Measurements from ENCODE around the gene USP6.
"Not testable (repeated sequence)": the region's sequence is repeated elsewhere in the genome, so short reads cannot be mapped to it uniquely, and the experiment has no call there.

The USP6 gene

DNA sequence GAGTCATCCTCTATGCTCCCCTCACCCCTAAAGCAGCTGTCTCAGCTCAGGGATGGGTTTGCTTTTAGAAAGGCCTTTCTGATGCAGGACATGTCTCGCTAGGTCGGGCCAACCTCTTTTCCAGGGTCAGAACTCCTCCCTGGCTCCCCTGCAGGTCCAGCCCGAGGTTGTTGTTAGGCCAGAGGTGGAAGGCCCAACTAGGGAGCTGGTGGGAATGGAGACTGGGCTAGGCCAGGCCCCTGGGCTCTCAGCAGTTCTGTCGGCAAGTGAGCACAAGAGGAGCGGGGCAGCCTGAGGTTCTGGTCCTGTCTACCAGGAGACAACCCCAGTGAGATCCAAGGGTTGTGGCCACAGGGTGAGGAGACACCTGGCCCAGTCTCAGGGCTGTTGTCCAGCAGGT is 14.9 kb downstream of the USP6 start:
- not testable (repeated sequence) for H3K4me3 ChIP-seq (ENCODE audit: low read length); H3K4me1 ChIP-seq (ENCODE audit: insufficient read depth, low read length); H3K9ac ChIP-seq (ENCODE audit: low read depth, low read length); H3K27me3 ChIP-seq (ENCODE audit: insufficient read depth, low read length); H3K27ac ChIP-seq (ENCODE audit: low read depth, low read length); H3K36me3 ChIP-seq (ENCODE audit: insufficient read depth, low read length); H3K9me3 ChIP-seq (ENCODE audit: insufficient read depth, low read depth, low read length)
- 90% methylated on average over 5 of the region's 5 CpGs for WGBS

DNA sequence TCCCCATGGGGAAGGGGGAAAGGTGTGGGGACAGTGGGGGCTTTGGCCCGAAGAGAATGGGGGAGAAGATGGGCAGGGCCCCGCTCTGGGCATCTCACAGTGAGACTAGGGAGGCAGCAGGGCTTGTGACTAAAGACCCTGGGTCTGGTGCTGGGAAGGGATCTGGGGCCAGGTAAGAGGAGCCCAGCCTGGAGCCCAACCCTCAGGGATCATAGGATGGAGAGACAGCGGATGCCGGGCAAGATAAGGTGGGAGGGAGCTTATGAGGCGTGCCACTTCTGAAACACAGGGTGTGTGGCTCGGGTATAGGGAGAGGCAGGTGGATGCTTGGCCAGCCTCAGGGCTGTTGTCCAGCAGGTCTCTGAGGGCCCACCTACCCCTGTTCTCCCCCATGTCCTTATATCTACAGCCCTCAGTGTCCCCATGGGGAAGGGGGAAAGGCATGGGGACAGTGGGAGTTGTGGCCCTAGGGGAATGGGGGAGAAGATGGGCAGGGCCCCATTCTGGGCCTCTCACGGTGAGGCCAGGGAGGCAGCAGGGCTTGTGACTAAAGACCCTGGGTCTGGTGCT is 15.4 kb downstream of the USP6 start:
- H3K9ac ChIP-seq (ENCODE audit: low read depth, low read length) = no peak overlapping the region
- H3K4me1 ChIP-seq (ENCODE audit: insufficient read depth, low read length) = no peaks in the 10 kb centered on the region
- no peak overlapping the region for H3K27ac ChIP-seq (ENCODE audit: low read depth, low read length)
- H3K36me3 ChIP-seq (ENCODE audit: insufficient read depth, low read length) = no peaks in the 10 kb centered on the region
- WGBS = 91% methylated on average over 7 of the region's 7 CpGs
- H3K4me3 ChIP-seq (ENCODE audit: low read length) = no peak overlapping the region
- H3K9me3 ChIP-seq (ENCODE audit: insufficient read depth, low read depth, low read length) = no peaks in the 10 kb centered on the region
- no peaks in the 10 kb centered on the region for H3K27me3 ChIP-seq (ENCODE audit: insufficient read depth, low read length)

DNA sequence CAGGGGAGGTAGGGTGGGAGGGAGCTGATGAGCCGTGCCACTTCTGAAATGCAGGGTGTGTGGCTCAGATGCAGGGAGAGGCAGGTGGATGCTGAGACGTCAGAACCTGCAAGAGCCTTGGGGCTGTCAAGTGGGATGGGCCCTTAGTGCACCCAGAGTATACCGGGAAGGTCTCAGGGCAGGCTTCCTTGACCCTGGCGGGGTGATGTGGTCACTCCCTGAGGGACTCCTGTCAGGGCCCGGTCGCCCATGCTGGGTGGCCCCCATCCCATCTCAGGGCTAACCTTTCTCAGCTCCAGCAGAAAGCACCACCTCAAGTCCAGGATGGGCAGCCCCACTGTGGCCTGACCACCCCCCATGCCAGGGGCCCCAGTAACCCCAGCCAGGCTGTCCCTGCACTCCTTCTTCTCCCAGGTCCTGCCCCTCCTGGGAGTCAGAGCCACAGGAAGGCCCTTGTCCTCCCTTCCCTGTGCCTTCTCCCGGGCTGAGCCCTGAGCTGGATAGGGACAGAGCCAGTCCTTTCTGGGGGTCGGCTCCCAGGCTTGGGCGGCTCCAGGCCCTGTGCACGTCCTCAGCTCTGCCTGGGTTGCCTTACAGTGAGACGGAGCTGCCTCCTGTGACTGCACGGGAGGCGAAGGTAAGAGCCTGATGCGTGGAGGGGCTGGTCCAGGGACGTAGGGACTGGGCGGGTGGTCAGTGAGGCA is 16.1 kb downstream of the USP6 start:
- not testable (repeated sequence) for H3K4me1 ChIP-seq (ENCODE audit: insufficient read depth, low read length); H3K27ac ChIP-seq (ENCODE audit: low read depth, low read length); H3K36me3 ChIP-seq (ENCODE audit: insufficient read depth, low read length); H3K9ac ChIP-seq (ENCODE audit: low read depth, low read length); H3K4me3 ChIP-seq (ENCODE audit: low read length); H3K9me3 ChIP-seq (ENCODE audit: insufficient read depth, low read depth, low read length); H3K27me3 ChIP-seq (ENCODE audit: insufficient read depth, low read length)
- 90% methylated on average over 16 of the region's 16 CpGs for WGBS

- not testable (repeated sequence) for H3K4me3 ChIP-seq (ENCODE audit: low read length); H3K27me3 ChIP-seq (ENCODE audit: insufficient read depth, low read length); H3K4me1 ChIP-seq (ENCODE audit: insufficient read depth, low read length); H3K9ac ChIP-seq (ENCODE audit: low read depth, low read length); H3K27ac ChIP-seq (ENCODE audit: low read depth, low read length); H3K9me3 ChIP-seq (ENCODE audit: insufficient read depth, low read depth, low read length); H3K36me3 ChIP-seq (ENCODE audit: insufficient read depth, low read length)
- WGBS = 91% methylated on average over 15 of the region's 15 CpGs
Measured at GRCh38 chr17:5132503-5133225, 16.8 kb downstream of the USP6 start.

- Histone ChIP-seq H3K27ac (ENCODE audit: low read depth, low read length) (no peak overlapping the region), H3K9ac (ENCODE audit: low read depth, low read length) (no peak overlapping the region), H3K9me3 (ENCODE audit: insufficient read depth, low read depth, low read length) (no peaks in the 10 kb centered on the region), H3K36me3 (ENCODE audit: insufficient read depth, low read length) (no peaks in the 10 kb centered on the region), H3K27me3 (ENCODE audit: insufficient read depth, low read length) (no peaks in the 10 kb centered on the region), H3K4me3 (ENCODE audit: low read length) (no peak overlapping the region), H3K4me1 (ENCODE audit: insufficient read depth, low read length) (no peaks in the 10 kb centered on the region)
- 95% methylated on average over 8 of the region's 8 CpGs for WGBS
Measured at GRCh38 chr17:5133311-5133710, 17.5 kb downstream of the USP6 start.

GRCh38 chr17:5133961-5134360 is 18.1 kb downstream of the USP6 start:
- H3K36me3 ChIP-seq (ENCODE audit: insufficient read depth, low read length); H3K9ac ChIP-seq (ENCODE audit: low read depth, low read length); H3K4me3 ChIP-seq (ENCODE audit: low read length); H3K4me1 ChIP-seq (ENCODE audit: insufficient read depth, low read length); H3K27ac ChIP-seq (ENCODE audit: low read depth, low read length); H3K9me3 ChIP-seq (ENCODE audit: insufficient read depth, low read depth, low read length); H3K27me3 ChIP-seq (ENCODE audit: insufficient read depth, low read length): not testable (repeated sequence)
- 94% methylated on average over 8 of the region's 8 CpGs for WGBS

DNA sequence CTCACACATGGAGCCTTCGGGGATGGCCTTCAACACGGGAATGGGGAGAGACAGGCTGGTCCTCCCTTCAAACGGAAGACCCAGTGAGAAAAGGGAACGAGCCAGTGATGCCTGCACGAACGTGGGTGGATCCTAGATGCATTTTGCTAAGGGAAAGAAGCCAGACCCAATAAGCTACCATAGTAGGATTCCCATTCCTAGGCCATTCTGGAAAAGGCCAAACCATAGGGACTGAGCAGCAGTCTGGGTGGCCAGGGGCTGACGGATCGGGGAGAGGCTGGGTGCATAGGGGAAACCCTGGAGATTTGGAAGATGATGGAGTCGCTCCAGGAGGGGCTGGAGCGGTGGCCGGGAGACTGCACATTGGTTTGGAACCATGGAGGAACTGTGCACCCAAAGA is 18.7 kb downstream of the USP6 start:
- H3K4me3 ChIP-seq (ENCODE audit: low read length); H3K27ac ChIP-seq (ENCODE audit: low read depth, low read length); H3K9ac ChIP-seq (ENCODE audit: low read depth, low read length); H3K4me1 ChIP-seq (ENCODE audit: insufficient read depth, low read length); H3K27me3 ChIP-seq (ENCODE audit: insufficient read depth, low read length); H3K9me3 ChIP-seq (ENCODE audit: insufficient read depth, low read depth, low read length); H3K36me3 ChIP-seq (ENCODE audit: insufficient read depth, low read length): not testable (repeated sequence)
- 84% methylated on average over 11 of the region's 11 CpGs for WGBS

GRCh38 chr17:5135131-5135712 is 19.4 kb downstream of the USP6 start:
- not testable (repeated sequence) for H3K27ac ChIP-seq (ENCODE audit: low read depth, low read length); H3K27me3 ChIP-seq (ENCODE audit: insufficient read depth, low read length); H3K4me3 ChIP-seq (ENCODE audit: low read length); H3K9me3 ChIP-seq (ENCODE audit: insufficient read depth, low read depth, low read length); H3K4me1 ChIP-seq (ENCODE audit: insufficient read depth, low read length); H3K9ac ChIP-seq (ENCODE audit: low read depth, low read length); H3K36me3 ChIP-seq (ENCODE audit: insufficient read depth, low read length)
- WGBS = 76% methylated on average over 8 of the region's 8 CpGs

DNA sequence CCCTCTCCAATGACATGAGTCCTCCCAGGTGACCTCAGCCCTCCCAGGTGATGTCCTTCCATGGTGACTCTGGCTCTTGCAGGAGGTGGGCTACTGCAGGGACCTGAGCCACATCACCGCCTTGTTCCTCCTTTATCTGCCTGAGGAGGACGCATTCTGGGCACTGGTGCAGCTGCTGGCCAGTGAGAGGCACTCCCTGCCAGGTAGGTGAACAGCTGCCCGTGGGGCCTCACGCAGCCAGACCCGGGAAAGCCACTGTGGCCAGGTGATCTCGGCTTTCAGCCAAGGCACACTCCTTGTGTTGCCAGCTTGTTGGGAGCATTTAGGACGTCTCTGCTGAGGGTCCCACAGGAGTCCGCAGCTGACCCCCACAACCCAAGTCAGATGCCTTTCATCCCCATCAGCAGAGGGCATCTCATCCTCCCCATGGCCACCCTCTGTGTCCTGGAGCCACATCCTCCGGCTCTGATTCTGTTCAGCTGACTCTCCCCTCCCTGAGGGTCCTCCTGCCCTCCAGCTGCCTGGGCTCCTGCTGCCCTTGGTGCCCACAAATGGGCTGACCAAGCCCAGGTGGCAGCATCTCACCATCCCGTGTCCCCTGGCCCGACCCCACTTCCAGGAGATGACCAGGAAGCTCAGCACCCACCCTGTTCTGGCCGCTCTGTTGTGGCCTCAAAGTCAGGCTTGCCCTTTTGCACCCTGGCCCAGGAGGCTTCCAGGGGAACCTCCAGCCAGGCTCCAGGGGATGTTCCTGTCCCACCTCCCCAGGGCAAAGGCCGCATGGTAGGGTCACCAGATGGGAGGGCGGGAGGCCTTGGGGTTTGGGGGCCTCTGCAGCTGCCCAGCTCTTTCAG is 20.1 kb downstream of the USP6 start:
- Histone ChIP-seq H3K27me3 (ENCODE audit: insufficient read depth, low read length) (no peaks in the 10 kb centered on the region), H3K9me3 (ENCODE audit: insufficient read depth, low read depth, low read length) (no peaks in the 10 kb centered on the region), H3K27ac (ENCODE audit: low read depth, low read length) (no peak overlapping the region), H3K36me3 (ENCODE audit: insufficient read depth, low read length) (no peaks in the 10 kb centered on the region), H3K4me1 (ENCODE audit: insufficient read depth, low read length) (no peaks in the 10 kb centered on the region), H3K4me3 (ENCODE audit: low read length) (no peak overlapping the region), H3K9ac (ENCODE audit: low read depth, low read length) (no peak overlapping the region)
- 81% methylated on average over 14 of the region's 14 CpGs for WGBS

GRCh38 chr17:5136580-5137412 is 21.0 kb downstream of the USP6 start:
- not testable (repeated sequence) for H3K27ac ChIP-seq (ENCODE audit: low read depth, low read length); H3K36me3 ChIP-seq (ENCODE audit: insufficient read depth, low read length); H3K9ac ChIP-seq (ENCODE audit: low read depth, low read length); H3K4me3 ChIP-seq (ENCODE audit: low read length); H3K9me3 ChIP-seq (ENCODE audit: insufficient read depth, low read depth, low read length); H3K27me3 ChIP-seq (ENCODE audit: insufficient read depth, low read length); H3K4me1 ChIP-seq (ENCODE audit: insufficient read depth, low read length)
- 93% methylated on average over 14 of the region's 14 CpGs for WGBS
